Germinal center (tissue), 1 donor: ENCODE measurements around the gene FAM81A.

Experiments used
- DNase-seq: peaks from one replicate; pipeline ENCODE4 v3.0.0; 2012; ENCODE audit warnings: mixed read lengths, low spot score

Gene FAM81A

GRCh38 chr15:59543721-59544547 lies 105.9 kb downstream of the FAM81A start:
- peak; percentile 34 for DNase-seq

- DNase-seq = no peak
Observed at GRCh38 chr15:59545573-59545972, 107.6 kb downstream of the FAM81A start.

- no peak for DNase-seq
Observed at GRCh38 chr15:59548501-59549226, 110.7 kb downstream of the FAM81A start.

- DNase-seq = no peak
Observed at GRCh38 chr15:59549301-59550185, 111.6 kb downstream of the FAM81A start.

GRCh38 chr15:59550530-59550929 lies 112.5 kb downstream of the FAM81A start:
- no peak for DNase-seq

- no peak for DNase-seq
Observed at GRCh38 chr15:59550956-59551355, 113.0 kb downstream of the FAM81A start.

- no peak for DNase-seq
Observed at GRCh38 chr15:59553879-59554735, 116.1 kb downstream of the FAM81A start.

- no peak for DNase-seq
Observed at GRCh38 chr15:59555696-59556095, 117.7 kb downstream of the FAM81A start.

- no peak for DNase-seq
Observed at GRCh38 chr15:59556380-59556779, 118.4 kb downstream of the FAM81A start.

- no peak for DNase-seq
Observed at GRCh38 chr15:59557581-59557980, 119.6 kb downstream of the FAM81A start.

GRCh38 chr15:59558851-59559250 lies 120.9 kb downstream of the FAM81A start:
- DNase-seq = no peak

- DNase-seq = no peak
Observed at GRCh38 chr15:59561547-59561946, 123.6 kb downstream of the FAM81A start.

- no peak for DNase-seq
Observed at GRCh38 chr15:59562448-59563186, 124.6 kb downstream of the FAM81A start.

- no peak for DNase-seq
Observed at GRCh38 chr15:59565299-59565698, 127.3 kb downstream of the FAM81A start.

- no peak for DNase-seq
Observed at GRCh38 chr15:59567324-59567723, 129.3 kb downstream of the FAM81A start.

- DNase-seq = no peak
Observed at GRCh38 chr15:59569477-59569876, 131.5 kb downstream of the FAM81A start.

GRCh38 chr15:59570315-59570714 lies 132.3 kb downstream of the FAM81A start:
- no peak for DNase-seq

- no peak for DNase-seq
Observed at GRCh38 chr15:59571606-59572005, 133.6 kb downstream of the FAM81A start.
